ENCODE results near the gene MAP4K3. TPM values are rescaled to one million over a fixed set of nuclear protein-coding genes. Genes with fewer than 3 reads are reported as not detected.

The MAP4K3 gene
- polyA plus RNA-seq, 2 of the 4 experiments (the other 2 are of a cell fraction) = 15.8 to 44.6 TPM

DNA sequence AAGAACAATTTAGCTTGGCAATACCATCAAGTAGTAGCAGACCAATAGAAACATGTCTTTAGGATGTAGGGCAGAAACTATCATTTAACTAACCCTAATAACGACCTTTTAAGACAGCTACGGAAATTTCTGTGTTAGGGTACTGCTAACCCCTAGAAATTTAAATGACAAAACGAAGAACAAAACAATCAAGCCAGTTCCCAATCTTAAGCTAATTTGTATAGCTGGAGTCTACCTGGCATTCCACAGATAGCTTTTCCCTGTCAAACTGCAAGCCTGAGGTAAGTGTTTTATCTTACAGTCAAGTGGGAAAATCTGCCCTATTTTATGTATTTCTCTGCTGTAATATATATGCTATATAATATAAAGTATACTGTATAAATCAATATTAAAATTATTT, 155.7 kb downstream of the MAP4K3 start:
- TF ChIP-seq POLR2AphosphoS2 (conservative IDR thresholded peaks at IDR 0.05; ENCODE audit: low read length) (no peak), JUN (IDR thresholded peaks at IDR 0.05) (no peak), FOXS1 (CRISPR knock-in tag; IDR thresholded peaks at IDR 0.05) (no peak), GATA3 (IDR thresholded peaks at IDR 0.05; ENCODE audit: borderline replicate concordance) (no peak), HEYL (CRISPR knock-in tag; IDR thresholded peaks at IDR 0.05) (no peak), EHMT2 (IDR thresholded peaks at IDR 0.05; ENCODE audit: low read depth) (no peak), SREBF2 (IDR thresholded peaks at IDR 0.05) (no peak)
- DNase-seq (ENCODE audit: low read depth in 1 of 2, low spot score in 1 of 2) (no peak), ATAC-seq (no peak), FAIRE-seq (no peak)
- POLR2A ChIA-PET = interaction anchor here (0.6 kb wide), 1 partner anchor 13 kb away, joined by 5 read pairs; no protein-coding TSS in a partner anchor
- WGBS (ENCODE audit: missing lambda C conversion rate) = 85% methylated on average over 3 of the region's 3 CpGs
- CTCF ChIA-PET = no interaction called here
- Histone ChIP-seq H3K4me3 (no peak overlapping the region), H3K27ac (no peak overlapping the region), H3K4me2 (no peak overlapping the region), H3K4me1 (no peaks in the 10 kb centered on the region), H3K9me3 (no peaks in the 10 kb centered on the region)

GRCh38 chr2:39275016-39275415, 162.1 kb downstream of the MAP4K3 start:
- DNase-seq (ENCODE audit: low read depth in 1 of 2, low spot score in 1 of 2) (no peak), FAIRE-seq (no peak), ATAC-seq (peak; percentile 57 to 74; a peak in 5 of 6 replicates)
- POLR2A ChIA-PET = no interaction called here
- H3K4me2 ChIP-seq = no peak overlapping the region
- no peaks in the 10 kb centered on the region for H3K9me3 ChIP-seq
- CTCF ChIA-PET = no interaction called here
- H3K4me3 ChIP-seq = no peak overlapping the region
- TF ChIP-seq KDM5A (IDR thresholded peaks at IDR 0.05) (no peak), KDM1A (IDR thresholded peaks at IDR 0.05; ENCODE audit: low read depth) (no peak), JUNB (IDR thresholded peaks at IDR 0.05) (no peak), MAFK (IDR thresholded peaks at IDR 0.05; ENCODE audit: partially characterized antibody) (no peak), REST (IDR thresholded peaks at IDR 0.05) (no peak), NFE2L2 (conservative IDR thresholded peaks at IDR 0.05; ENCODE audit: low read length) (no peak), ZSCAN20 (CRISPR knock-in tag; IDR thresholded peaks at IDR 0.05) (no peak), TFCP2L1 (CRISPR knock-in tag; IDR thresholded peaks at IDR 0.05) (no peak), HOXB5 (CRISPR knock-in tag; IDR thresholded peaks at IDR 0.05) (no peak), ZFP36 (IDR thresholded peaks at IDR 0.05; ENCODE audit: borderline replicate concordance, partially characterized antibody) (no peak), RFX5 (IDR thresholded peaks at IDR 0.05) (no peak), POLR2AphosphoS2 (conservative IDR thresholded peaks at IDR 0.05; ENCODE audit: low read length) (no peak), CBX2 (IDR thresholded peaks at IDR 0.05; ENCODE audit: borderline replicate concordance, low read depth) (no peak), HMGXB4 (CRISPR knock-in tag; IDR thresholded peaks at IDR 0.05; ENCODE audit: borderline replicate concordance) (no peak), FOSB (CRISPR knock-in tag; IDR thresholded peaks at IDR 0.05) (no peak), HOXA7 (CRISPR knock-in tag; IDR thresholded peaks at IDR 0.05) (no peak)
- TF ChIP-seq, protein P1, sequence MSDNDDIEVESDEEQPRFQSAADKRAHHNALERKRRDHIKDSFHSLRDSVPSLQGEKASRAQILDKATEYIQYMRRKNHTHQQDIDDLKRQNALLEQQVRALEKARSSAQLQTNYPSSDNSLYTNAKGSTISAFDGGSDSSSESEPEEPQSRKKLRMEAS (IDR thresholded peaks at IDR 0.05) = no peak
- 77% methylated on average over 1 of the region's 1 CpG for WGBS (ENCODE audit: missing lambda C conversion rate)
- no peak overlapping the region for H3K27ac ChIP-seq
- H3K4me1 ChIP-seq = 0 out of 3 replicates have a peak, but pooled peaks cover 4% of the 10 kb centered on the region
